Upper lobe of right lung (tissue), 1 donor: ENCODE measurements around the gene CNIH3. TPM values are rescaled to one million over a fixed set of nuclear protein-coding genes. Genes with fewer than 3 reads are reported as not detected.

Experiments
- ATAC-seq: fragments of 200-7000 bp; cut with Tn5 transposase; one replicate; pipeline ENCODE4 v1.9.1; 2020; ENCODE audit warnings: mild to moderate bottlenecking, moderate library complexity
- DNase-seq: peaks from one replicate; pipeline ENCODE4 v3.0.0-alpha.2; 2020
- H3K27ac ChIP-seq: fragments of 200-600 bp; one replicate; pipeline ENCODE4 v1.8.0; 2022
- H3K27me3 ChIP-seq: fragments of 200-600 bp; one replicate; pipeline ENCODE4 v1.8.0; 2022; ENCODE audit warnings: mild to moderate bottlenecking
- H3K36me3 ChIP-seq: fragments of 200-600 bp; one replicate; pipeline ENCODE4 v1.8.0; 2022
- H3K4me1 ChIP-seq: fragments of 200-600 bp; one replicate; pipeline ENCODE4 v1.8.0; 2022
- H3K4me3 ChIP-seq: fragments of 200-600 bp; one replicate; pipeline ENCODE4 v1.8.0; 2022; ENCODE audit warnings: mild to moderate bottlenecking
- H3K9me3 ChIP-seq: fragments of 200-600 bp; one replicate; pipeline ENCODE4 v1.8.0; 2022
- CTCF ChIP-seq: fragments of 200-600 bp; IDR thresholded peaks from one replicate; pipeline ENCODE4 v1.8.0; 2022; ENCODE audit warnings: antibody characterized with exemption
- intact Hi-C: fragments of 100-400 bp; cut with DNase I; formaldehyde crosslinking; loops from one replicate; pipeline ENCODE4 v1.11.0; 2022
- total RNA-seq: library from RNA; stranded (reverse); fragmentation: NEBNext Ultra II Directional; extraction: Animal tissue kit (Norgen Biotek cat#: 25700); gene quantifications from one replicate; pipeline ENCODE4 v1.2.1, GENCODE V29; 2021
- donor health status: DM: no; HTN: yes; CAD: no; lungs with severe emphysema.

The CNIH3 gene
- total RNA-seq, 1 donor from 2014 or later: 4.8 TPM

GRCh38 chr1:224785622-224786021 lies 169.5 kb downstream of the CNIH3 start:
- Histone ChIP-seq H3K9me3 (no peaks in the 10 kb centered on the region), H3K27me3 (no peaks in the 10 kb centered on the region), H3K4me1 (no peaks in the 10 kb centered on the region), H3K4me3 (no peak overlapping the region), H3K27ac (no peak overlapping the region), H3K36me3 (no peaks in the 10 kb centered on the region)
- ATAC-seq (no peak), DNase-seq (no peak)
- intact Hi-C loops: no loop called here
- no peak for TF ChIP-seq CTCF

- Histone ChIP-seq H3K36me3 (no peaks in the 10 kb centered on the region), H3K9me3 (no peaks in the 10 kb centered on the region), H3K4me1 (no peaks in the 10 kb centered on the region), H3K4me3 (no peak overlapping the region), H3K27ac (no peak overlapping the region), H3K27me3 (no peaks in the 10 kb centered on the region)
- ATAC-seq (no peak), DNase-seq (no peak)
- no peak for TF ChIP-seq CTCF
- intact Hi-C loops: no loop called here
Observed at GRCh38 chr1:224786533-224787250, 170.6 kb downstream of the CNIH3 start.

DNA sequence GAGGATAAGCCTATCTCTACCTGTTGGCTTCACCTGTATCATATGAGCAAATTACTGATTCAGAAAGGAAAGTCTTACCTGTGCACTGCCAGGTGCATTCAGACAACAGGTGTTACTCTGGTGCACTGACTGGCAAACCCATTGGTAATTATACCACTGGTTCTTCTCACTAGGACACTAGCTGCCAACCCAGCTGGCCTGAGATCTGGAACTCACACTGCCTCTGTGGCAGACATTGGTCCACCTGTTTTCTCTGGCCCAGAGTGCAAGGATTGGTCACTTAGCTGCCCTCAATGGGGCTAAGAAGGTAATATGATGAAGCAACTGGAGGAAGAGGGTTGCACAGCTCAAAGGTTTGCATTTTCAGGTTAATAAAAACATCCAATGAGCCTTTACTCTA lies 173.2 kb downstream of the CNIH3 start:
- no peak overlapping the region for H3K27ac ChIP-seq
- DNase-seq: no peak
- intact Hi-C loops: no loop called here
- no peak for TF ChIP-seq CTCF
- H3K36me3 ChIP-seq: no peaks in the 10 kb centered on the region
- no peak overlapping the region for H3K4me3 ChIP-seq
- ATAC-seq: no peak
- H3K4me1 ChIP-seq: no peaks in the 10 kb centered on the region
- no peaks in the 10 kb centered on the region for H3K9me3 ChIP-seq
- H3K27me3 ChIP-seq: no peaks in the 10 kb centered on the region

Other genes with a start within 250 kb of the CNIH3 start
- 96.1 TPM for gene WDR26, start 181.5 kb upstream of the CNIH3 start, total RNA-seq